ENCODE measurements around the gene GALNT4.

Gene GALNT4

GRCh38 chr12:89474615-89475014 lies 50.0 kb downstream of the GALNT4 start:
- no peaks in the 10 kb centered on the region for H3K36me3 ChIP-seq (ENCODE audit: control insufficient read depth, insufficient read depth, low read length)
- H3K4me3 ChIP-seq (ENCODE audit: low read depth, low read length) = no peak overlapping the region
- H3K27ac ChIP-seq (ENCODE audit: low read depth, low read length) = no peak overlapping the region
- H3K9ac ChIP-seq (ENCODE audit: low read depth, low read length) = no peak overlapping the region
- no peaks in the 10 kb centered on the region for H3K4me1 ChIP-seq (ENCODE audit: control insufficient read depth, insufficient read depth, low read length)
- no peaks in the 10 kb centered on the region for H3K9me3 ChIP-seq (ENCODE audit: control insufficient read depth, insufficient read depth, low read length)
- H3K27me3 ChIP-seq (ENCODE audit: control insufficient read depth, insufficient read depth, low read length) = no peaks in the 10 kb centered on the region
